ENCODE measurements around the gene MAD1L1. TPM values are rescaled to one million over a fixed set of nuclear protein-coding genes. Genes with fewer than 3 reads are reported as not detected.
"Not testable (repeated sequence)": the region's sequence is repeated elsewhere in the genome, so short reads cannot be mapped to it uniquely, and the experiment has no call there.

MAD1L1 gene
- total RNA-seq, 4 donors from 2014 or later = 60.3 to 149 (median 73.7) TPM

GRCh38 chr7:2272031-2272430, 39.3 kb upstream of the MAD1L1 start:
- peaks cover 0 to 62% (median 23%) of the 10 kb centered on the region in 3 donors for H3K36me3 ChIP-seq
- H3K4me1 ChIP-seq = peaks cover 0 to 6% (median 0%) of the 10 kb centered on the region in 4 donors
- H3K27ac ChIP-seq = no peak overlapping the region
- no peaks in the 10 kb centered on the region for H3K27me3 ChIP-seq
- WGBS, 2 donors = 76 to 82% methylated on average over 7 to 9 of the region's 9 CpGs
- no peak overlapping the region for H3K4me3 ChIP-seq
- no peaks in the 10 kb centered on the region for H3K9me3 ChIP-seq
- no peak for DNase-seq (ENCODE audit: low spot score in 2 of 2)
- TF ChIP-seq, protein P1, sequence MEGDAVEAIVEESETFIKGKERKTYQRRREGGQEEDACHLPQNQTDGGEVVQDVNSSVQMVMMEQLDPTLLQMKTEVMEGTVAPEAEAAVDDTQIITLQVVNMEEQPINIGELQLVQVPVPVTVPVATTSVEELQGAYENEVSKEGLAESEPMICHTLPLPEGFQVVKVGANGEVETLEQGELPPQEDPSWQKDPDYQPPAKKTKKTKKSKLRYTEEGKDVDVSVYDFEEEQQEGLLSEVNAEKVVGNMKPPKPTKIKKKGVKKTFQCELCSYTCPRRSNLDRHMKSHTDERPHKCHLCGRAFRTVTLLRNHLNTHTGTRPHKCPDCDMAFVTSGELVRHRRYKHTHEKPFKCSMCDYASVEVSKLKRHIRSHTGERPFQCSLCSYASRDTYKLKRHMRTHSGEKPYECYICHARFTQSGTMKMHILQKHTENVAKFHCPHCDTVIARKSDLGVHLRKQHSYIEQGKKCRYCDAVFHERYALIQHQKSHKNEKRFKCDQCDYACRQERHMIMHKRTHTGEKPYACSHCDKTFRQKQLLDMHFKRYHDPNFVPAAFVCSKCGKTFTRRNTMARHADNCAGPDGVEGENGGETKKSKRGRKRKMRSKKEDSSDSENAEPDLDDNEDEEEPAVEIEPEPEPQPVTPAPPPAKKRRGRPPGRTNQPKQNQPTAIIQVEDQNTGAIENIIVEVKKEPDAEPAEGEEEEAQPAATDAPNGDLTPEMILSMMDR (IDR thresholded peaks at IDR 0.05) = no peak
- no peak for TF ChIP-seq POLR2A (IDR thresholded peaks at IDR 0.05)
- no peak for TF ChIP-seq EP300 (IDR thresholded peaks at IDR 0.05)

DNA sequence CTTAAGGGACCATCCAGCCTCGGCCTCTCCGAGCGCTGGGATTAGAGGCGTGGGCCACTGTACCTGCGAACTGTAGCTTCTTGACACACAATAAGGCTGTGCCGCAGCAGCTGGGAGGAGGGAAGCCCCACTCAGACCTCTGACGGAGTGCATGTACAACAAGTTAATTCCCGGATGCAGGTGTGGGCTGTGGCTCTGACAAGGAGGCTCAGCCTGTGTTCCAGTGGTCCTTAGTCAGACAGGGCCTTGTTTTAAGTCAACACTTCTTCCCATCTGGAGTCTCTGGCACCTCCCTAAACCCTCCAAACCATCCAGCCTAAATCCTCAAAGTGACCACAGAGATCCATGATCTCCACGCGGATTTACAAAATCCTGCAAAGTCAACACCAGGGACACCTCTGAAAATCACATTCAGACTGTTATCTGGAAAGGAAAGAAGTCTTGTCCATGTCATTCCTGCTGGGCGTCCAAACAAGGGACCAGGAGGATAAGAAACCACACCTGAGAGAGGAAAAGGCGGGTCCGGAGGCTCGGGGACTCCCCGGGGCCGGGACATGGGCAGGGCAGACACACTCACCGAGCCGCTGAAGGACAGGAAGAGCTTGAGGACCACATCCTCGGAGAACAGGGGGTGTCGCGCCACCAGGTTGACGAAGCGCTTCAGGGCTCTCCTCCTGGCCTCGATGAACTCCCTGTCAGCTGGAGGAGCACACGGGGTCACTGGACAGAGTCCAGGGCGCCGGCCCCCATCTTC, 38.7 kb upstream of the MAD1L1 start:
- Histone ChIP-seq H3K36me3 (peaks cover 0 to 60% (median 19%) of the 10 kb centered on the region in 3 donors), H3K9me3 (no peaks in the 10 kb centered on the region), H3K4me1 (peaks cover 0 to 6% (median 0%) of the 10 kb centered on the region in 4 donors), H3K27me3 (no peaks in the 10 kb centered on the region), H3K27ac (no peak overlapping the region), H3K4me3 (no peak overlapping the region)
- TF ChIP-seq, protein P1 (IDR thresholded peaks at IDR 0.05) = no peak
- TF ChIP-seq EP300 (IDR thresholded peaks at IDR 0.05) (no peak), POLR2A (IDR thresholded peaks at IDR 0.05) (no peak)
- DNase-seq (ENCODE audit: low spot score in 2 of 2) = no peak
- WGBS, 2 donors = 79 to 84% methylated on average over 27 of the region's 27 CpGs

- TF ChIP-seq, protein P1 (IDR thresholded peaks at IDR 0.05) = no peak
- TF ChIP-seq EP300 (IDR thresholded peaks at IDR 0.05) = no peak
- TF ChIP-seq POLR2A (IDR thresholded peaks at IDR 0.05) = no peak
- DNase-seq (ENCODE audit: low spot score in 2 of 2) = no peak
- Histone ChIP-seq H3K9me3 (no peaks in the 10 kb centered on the region), H3K4me3 (no peak overlapping the region), H3K27me3 (no peaks in the 10 kb centered on the region), H3K36me3 (peaks cover 0 to 56% (median 19%) of the 10 kb centered on the region in 3 donors), H3K27ac (no peak overlapping the region), H3K4me1 (peaks cover 0 to 6% (median 0%) of the 10 kb centered on the region in 4 donors)
- 81 to 88% methylated on average over 8 of the region's 8 CpGs for WGBS, 2 donors
Measured at GRCh38 chr7:2270495-2270894, 37.8 kb upstream of the MAD1L1 start.

- Histone ChIP-seq H3K4me3 (no peak overlapping the region), H3K9me3 (no peaks in the 10 kb centered on the region), H3K4me1 (peaks cover 0 to 6% (median 0%) of the 10 kb centered on the region in 4 donors), H3K36me3 (peaks cover 0 to 56% (median 18%) of the 10 kb centered on the region in 3 donors), H3K27me3 (no peaks in the 10 kb centered on the region), H3K27ac (no peak overlapping the region)
- WGBS, 2 donors = 84 to 89% methylated on average over 6 to 10 of the region's 10 CpGs
- DNase-seq (ENCODE audit: low spot score in 2 of 2) = no peak
- TF ChIP-seq EP300 (IDR thresholded peaks at IDR 0.05) (no peak), POLR2A (IDR thresholded peaks at IDR 0.05) (no peak)
- TF ChIP-seq, protein P1 (IDR thresholded peaks at IDR 0.05) = no peak
Measured at GRCh38 chr7:2269991-2270460, 37.3 kb upstream of the MAD1L1 start.

DNA sequence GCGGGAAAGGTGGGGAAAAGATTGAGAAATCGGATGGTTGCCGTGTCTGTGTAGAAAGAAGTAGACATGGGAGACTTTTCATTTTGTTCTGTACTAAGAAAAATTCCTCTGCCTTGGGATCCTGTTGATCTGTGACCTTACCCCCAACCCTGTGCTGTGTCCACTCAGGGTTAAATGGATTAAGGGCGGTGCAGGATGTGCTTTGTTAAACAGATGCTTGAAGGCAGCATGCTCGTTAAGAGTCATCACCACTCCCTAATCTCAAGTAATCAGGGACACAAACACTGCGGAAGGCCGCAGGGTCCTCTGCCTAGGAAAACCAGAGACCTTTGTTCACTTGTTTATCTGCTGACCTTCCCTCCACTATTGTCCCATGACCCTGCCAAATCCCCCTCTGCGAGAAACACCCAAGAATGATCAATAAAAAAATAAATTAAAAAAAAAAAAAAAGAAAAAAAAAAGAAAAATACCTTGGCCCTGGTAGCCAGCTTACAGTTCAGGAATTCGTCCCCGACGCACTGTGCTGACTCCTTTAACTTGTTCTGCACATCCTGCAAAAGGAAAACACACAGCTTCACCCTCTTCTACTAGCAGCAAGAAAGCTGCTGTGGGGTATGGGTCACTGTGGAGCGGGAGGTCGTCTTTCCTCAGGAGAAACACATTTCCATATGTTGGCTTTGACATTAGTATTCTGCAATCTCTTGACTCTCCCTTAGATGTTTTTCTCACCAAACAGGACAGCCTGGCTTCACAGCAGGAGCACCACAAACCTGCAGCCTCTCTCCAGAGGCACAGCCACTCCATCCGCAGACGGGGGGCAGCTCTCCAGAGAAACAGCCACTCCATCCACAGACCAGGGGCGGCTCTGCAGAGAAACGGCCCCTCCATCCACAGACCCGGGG, 36.6 kb upstream of the MAD1L1 start:
- not testable (repeated sequence) for H3K9me3 ChIP-seq; H3K27me3 ChIP-seq; H3K27ac ChIP-seq; H3K4me1 ChIP-seq; DNase-seq (ENCODE audit: low spot score in 2 of 2); H3K4me3 ChIP-seq
- H3K36me3 ChIP-seq = peaks cover 0 to 56% (median 11%) of the 10 kb centered on the region in 3 donors
- 58 to 68% methylated on average over 11 to 15 of the region's 18 CpGs for WGBS, 2 donors
